LNCAP (cell line): Measurements from ENCODE around the gene ADIG.

ENCODE experiments used
- TF ChIP-seq, protein P1 (sequence below): fragments of 450-650 bp; IDR thresholded peaks from 2 replicates; pipeline ENCODE4 v1.5.1; 2017; ENCODE audit warnings: mild to moderate bottlenecking

The ADIG gene

DNA sequence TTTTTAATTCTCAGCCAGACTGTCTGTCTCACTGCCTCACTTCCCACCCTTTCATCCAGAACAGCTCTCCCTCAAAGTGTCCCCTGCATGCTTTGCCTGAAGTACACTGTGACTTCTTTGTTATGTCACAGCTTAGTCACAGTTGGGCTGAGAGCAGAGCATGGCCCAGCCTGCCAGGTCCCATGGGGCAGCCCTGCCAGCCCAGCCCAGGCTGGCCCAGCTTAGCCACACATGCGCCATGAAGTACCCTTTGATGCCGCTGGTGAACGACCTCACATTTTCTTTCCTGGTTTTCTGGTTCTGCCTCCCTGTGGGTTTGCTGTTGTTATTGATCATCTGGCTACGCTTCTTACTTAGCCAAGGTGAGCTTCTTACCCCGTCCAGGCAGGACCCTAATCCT, at the start of gene ADIG:
Gene ADIG (plus strand): TSS at position 185 of the 400 bp plus-strand sequence. CDS start 54 bp downstream, at position 239.
- TF ChIP-seq, protein P1, sequence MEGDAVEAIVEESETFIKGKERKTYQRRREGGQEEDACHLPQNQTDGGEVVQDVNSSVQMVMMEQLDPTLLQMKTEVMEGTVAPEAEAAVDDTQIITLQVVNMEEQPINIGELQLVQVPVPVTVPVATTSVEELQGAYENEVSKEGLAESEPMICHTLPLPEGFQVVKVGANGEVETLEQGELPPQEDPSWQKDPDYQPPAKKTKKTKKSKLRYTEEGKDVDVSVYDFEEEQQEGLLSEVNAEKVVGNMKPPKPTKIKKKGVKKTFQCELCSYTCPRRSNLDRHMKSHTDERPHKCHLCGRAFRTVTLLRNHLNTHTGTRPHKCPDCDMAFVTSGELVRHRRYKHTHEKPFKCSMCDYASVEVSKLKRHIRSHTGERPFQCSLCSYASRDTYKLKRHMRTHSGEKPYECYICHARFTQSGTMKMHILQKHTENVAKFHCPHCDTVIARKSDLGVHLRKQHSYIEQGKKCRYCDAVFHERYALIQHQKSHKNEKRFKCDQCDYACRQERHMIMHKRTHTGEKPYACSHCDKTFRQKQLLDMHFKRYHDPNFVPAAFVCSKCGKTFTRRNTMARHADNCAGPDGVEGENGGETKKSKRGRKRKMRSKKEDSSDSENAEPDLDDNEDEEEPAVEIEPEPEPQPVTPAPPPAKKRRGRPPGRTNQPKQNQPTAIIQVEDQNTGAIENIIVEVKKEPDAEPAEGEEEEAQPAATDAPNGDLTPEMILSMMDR, result no peak

DNA sequence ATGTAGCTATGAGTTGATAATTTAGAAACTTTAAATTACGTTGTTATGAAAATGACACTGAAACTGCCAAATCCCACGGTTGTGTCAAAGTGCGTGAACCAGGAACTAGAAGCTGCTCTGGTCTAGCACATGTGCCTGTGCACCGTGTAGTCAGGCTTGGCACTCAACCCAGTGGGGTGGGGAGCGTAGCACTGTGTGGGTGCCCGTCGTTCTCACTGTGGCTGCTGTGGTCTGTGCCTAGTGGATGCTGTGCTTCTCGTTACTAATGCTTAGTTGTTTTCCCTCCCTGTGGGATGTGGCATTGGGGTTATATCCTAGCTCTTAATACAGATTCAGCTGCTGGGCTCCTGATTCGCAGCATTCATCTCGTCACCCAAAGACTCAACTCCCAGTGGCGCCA, 46.2 kb upstream of the ADIG start:
- TF ChIP-seq, protein P1, result no peak

DNA sequence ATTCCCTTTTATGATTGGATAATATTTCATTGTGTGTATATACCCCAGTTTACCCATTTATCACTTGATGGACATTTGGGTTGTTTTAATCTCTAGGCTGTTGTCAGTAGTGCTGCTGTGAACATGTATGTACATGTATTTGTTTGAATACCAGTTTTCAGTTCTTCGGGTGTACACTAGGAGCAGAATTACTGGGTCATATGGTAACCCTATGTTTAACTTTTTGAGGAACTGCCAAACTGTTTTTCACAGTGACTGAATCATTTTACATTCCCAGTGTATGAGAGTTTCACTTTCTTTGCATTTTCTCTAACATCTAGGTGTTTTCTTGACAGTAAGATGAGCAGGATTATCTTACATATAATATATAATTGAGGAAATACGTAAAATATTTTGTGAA, 44.7 kb upstream of the ADIG start:
- TF ChIP-seq, protein P1, result no peak

DNA sequence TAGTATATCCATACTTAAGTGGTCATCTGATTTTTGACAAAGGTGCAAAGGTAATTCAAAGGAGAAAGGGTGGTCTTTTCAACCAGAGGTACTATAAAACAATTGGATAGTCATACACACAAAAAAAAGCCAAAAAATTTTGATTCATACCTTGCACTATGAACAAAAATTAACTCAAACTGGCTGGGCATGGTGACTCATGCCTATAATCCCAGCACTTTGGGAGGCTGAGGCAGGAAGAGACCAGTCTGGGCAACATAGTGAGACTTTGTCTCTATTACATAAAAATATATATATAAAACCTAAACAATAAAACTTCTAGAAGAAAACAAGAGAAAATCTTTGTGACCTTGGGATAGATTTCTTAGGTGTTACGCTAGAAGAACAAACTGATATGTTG, 43.8 kb upstream of the ADIG start:
- TF ChIP-seq, protein P1, result no peak

DNA sequence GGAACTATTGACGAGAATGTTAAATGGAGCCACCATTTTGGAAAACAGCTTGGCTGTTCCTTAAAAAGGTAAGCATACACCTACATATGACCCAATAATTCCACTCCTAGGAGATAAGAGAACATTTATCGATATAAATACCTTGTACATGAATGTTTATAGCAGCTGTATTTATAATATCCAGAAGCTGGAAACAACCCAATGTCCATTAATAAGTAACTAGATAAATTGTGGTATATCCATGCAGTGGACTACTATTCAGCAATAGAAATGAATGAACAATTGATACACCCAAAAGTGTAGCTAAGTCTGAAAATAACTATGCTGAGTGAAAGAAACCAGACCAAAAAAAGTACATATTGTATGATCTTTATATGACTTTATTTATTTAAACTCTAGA, 42.2 kb upstream of the ADIG start:
- TF ChIP-seq, protein P1, result no peak

DNA sequence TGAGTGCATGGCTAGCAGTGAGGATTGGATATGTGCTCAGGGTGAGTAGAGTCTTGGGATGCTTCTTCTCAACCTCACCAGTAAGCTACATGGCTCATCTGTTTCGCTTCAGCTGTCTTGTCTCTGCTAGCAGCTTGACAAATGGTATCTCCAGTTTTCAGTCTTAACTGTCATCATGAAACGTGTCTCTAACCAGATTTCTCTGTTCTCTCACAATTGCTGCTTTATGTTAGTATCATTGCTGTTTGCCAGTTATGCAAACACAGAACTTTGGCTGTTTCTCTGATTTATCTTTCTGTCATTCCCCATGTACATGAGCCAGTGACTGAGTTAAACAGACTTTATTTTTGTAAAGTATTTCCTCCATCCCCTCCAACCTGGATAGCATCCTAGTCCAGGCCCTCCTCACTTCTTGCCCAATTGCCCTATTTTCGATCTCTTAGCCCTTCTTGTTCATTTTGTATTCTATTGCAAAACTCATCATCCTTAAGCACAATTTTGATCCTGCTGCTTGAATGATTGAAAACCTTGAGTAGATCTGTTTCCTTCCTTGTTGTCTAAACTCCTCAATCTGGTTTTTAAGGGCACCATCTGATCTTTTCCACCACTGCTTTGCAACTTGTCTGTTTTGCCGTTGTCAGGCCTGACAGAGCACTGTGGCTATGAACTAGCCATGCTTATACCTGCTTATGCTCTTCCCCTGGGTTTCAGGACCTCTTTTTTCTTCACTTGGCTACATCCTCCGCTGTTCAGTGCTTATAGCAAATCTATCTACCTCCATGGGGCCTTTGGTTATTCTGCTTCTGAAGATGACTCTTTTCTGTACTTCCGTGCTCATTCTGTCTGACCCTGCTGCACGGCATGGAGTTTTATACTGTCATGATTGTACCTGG, 37.7 kb upstream of the ADIG start:
- TF ChIP-seq, protein P1, result no peak

DNA sequence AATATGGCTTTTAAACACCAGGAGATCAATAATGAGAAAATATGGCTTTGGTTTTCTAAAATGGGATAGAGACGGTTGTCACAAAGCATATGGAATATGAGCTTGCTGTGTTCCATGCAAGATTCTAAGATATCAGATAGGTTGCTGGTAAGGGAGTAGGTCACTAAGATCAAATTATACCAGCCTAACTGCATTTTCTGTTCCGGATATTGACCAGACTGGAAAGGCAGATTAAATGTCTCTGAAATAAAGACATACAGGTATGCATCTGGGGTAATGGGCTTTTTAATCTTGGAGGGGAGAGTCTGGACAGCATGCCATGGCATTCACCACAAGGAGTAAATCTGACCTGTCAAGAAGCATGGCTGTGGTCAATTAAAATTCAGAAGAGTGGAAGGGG, 35.2 kb upstream of the ADIG start:
- TF ChIP-seq, protein P1, result no peak
